Endothelial cell of umbilical vein (primary cell): ENCODE data around the gene LHX5. TPM values are rescaled to one million over a fixed set of nuclear protein-coding genes. Genes with fewer than 3 reads are reported as not detected.

Source experiments
- BruUV-seq: library from RNA; stranded (reverse); fragments of 400-500 nt; replicated peaks from 2 replicates; lab custom pipeline; 2021; lab: Mats Ljungman, UMichigan
- CTCF ChIA-PET: fragments of 300-600, 350-600 bp; sonication (Branson Sonifier 250); formaldehyde crosslinking; loops from one replicate; lab custom pipeline; 2021; ENCODE audit warnings: antibody characterized with exemption, inconsistent platforms; lab: Charles Lee
- POLR2A ChIA-PET: fragments of 300-600, 350-600 bp; sonication (Branson Sonifier 250); formaldehyde crosslinking; loops from one replicate; lab custom pipeline; 2021; ENCODE audit warnings: antibody characterized with exemption, inconsistent platforms; lab: Charles Lee
- DNase-seq: peaks from one replicate; pipeline ENCODE4 v3.0.0-alpha.2; 2011; ENCODE audit warnings: low read depth, low spot score
- FAIRE-seq: peaks from 2 replicates; lab custom pipeline; 2011; peaks lifted over from hg19 to GRCh38; lab: Jason Lieb, UNC
- H2AFZ ChIP-seq: 2 replicates; pipeline ENCODE4 v1.6.0; 2012; ENCODE audit warnings: low read depth, low read length, control low read depth, inconsistent platforms
- H3K27ac ChIP-seq: 2 replicates; pipeline ENCODE4 v1.5.1; 2011; ENCODE audit warnings: low read depth, mild to moderate bottlenecking, control low read depth, low read length, moderate library complexity; ENCODE audit not compliant: insufficient read depth
- H3K27me3 ChIP-seq, 2 experiments: 2 replicates each; pipeline versions ENCODE4 v1.6.0 to v1.6.1; 2011; ENCODE audit warnings: low read length in 2 of 2, mixed read lengths in 1 of 2; ENCODE audit not compliant: control insufficient read depth in 2 of 2, insufficient read depth in 2 of 2
- H3K36me3 ChIP-seq, 2 experiments: 2 replicates in 1 of 2; 3 replicates in 1 of 2; pipeline ENCODE4 v1.5.1; 2011; ENCODE audit warnings: low read length in 2 of 2, mild to moderate bottlenecking in 1 of 2, moderate library complexity in 1 of 2; ENCODE audit not compliant: control insufficient read depth in 2 of 2, insufficient read depth in 2 of 2; ENCODE audit errors: extremely low read depth in 1 of 2
- H3K4me1 ChIP-seq: 3 replicates; pipeline ENCODE4 v1.5.1; 2011; ENCODE audit warnings: mild to moderate bottlenecking, low read length; ENCODE audit not compliant: control insufficient read depth, insufficient read depth; ENCODE audit errors: extremely low read depth
- H3K4me2 ChIP-seq: 2 replicates; pipeline ENCODE4 v1.6.1; 2011; ENCODE audit warnings: low read length, control low read depth, mixed read lengths; ENCODE audit not compliant: insufficient read depth
- H3K4me3 ChIP-seq, 3 experiments: fragments of 200-600 bp in 1 of 3; sonication (generic), shearing (Covaris generic) in 1 of 3; replicated peaks in 1 of 3; 2 replicates each; pipeline ENCODE4 v1.5.1; 2011 to 2016; ENCODE audit warnings: control low read depth in 3 of 3, low read length in 3 of 3, mild to moderate bottlenecking in 2 of 3, inconsistent platforms in 1 of 3, low read depth in 1 of 3, moderate library complexity in 1 of 3; ENCODE audit not compliant: insufficient read depth in 1 of 3
- H3K79me2 ChIP-seq: 2 replicates; pipeline ENCODE4 v1.6.0; 2012; ENCODE audit warnings: low read length, inconsistent platforms; ENCODE audit not compliant: control insufficient read depth, insufficient read depth
- H3K9ac ChIP-seq: replicated peaks from 2 replicates; pipeline ENCODE3; 2011; ENCODE audit warnings: low read length, control low read depth; ENCODE audit not compliant: insufficient read depth; ENCODE audit errors: extremely low read depth
- H3K9me1 ChIP-seq: replicated peaks from 3 replicates; pipeline ENCODE4 v1.6.0; 2011; ENCODE audit warnings: mild to moderate bottlenecking, low read length; ENCODE audit not compliant: control insufficient read depth, insufficient read depth; ENCODE audit errors: extremely low read depth
- H3K9me3 ChIP-seq: replicated peaks from 2 replicates; pipeline ENCODE4 v1.5.1; 2012; ENCODE audit warnings: low read length, inconsistent platforms; ENCODE audit not compliant: control insufficient read depth, insufficient read depth
- H4K20me1 ChIP-seq: replicated peaks from 2 replicates; pipeline ENCODE3; 2011; ENCODE audit warnings: mild to moderate bottlenecking, low read length; ENCODE audit not compliant: control insufficient read depth, insufficient read depth; ENCODE audit errors: extremely low read depth
- EZH2 ChIP-seq: IDR thresholded peaks from 2 replicates; pipeline ENCODE4 v1.6.1; 2012; ENCODE audit warnings: borderline replicate concordance, low read depth, mild to moderate bottlenecking, moderate library complexity, low read length, inconsistent platforms; ENCODE audit not compliant: severe bottlenecking
- FOS ChIP-seq: IDR thresholded peaks from 2 replicates; pipeline ENCODE4 v1.6.1; 2011; ENCODE audit warnings: mild to moderate bottlenecking, low read length, moderate library complexity, borderline replicate concordance; ENCODE audit not compliant: insufficient read depth
- JUN ChIP-seq: IDR thresholded peaks from 2 replicates; pipeline ENCODE4 v1.6.1; 2011; ENCODE audit warnings: borderline replicate concordance, low read depth; ENCODE audit not compliant: insufficient read length, insufficient read depth
- MYC ChIP-seq: IDR thresholded peaks from one replicate; pipeline ENCODE4 v1.6.1; 2011; ENCODE audit warnings: mild to moderate bottlenecking, low read depth, low read length
- POLR2A ChIP-seq: IDR thresholded peaks from 2 replicates; pipeline ENCODE4 v1.6.1; 2012; ENCODE audit warnings: low read depth, mild to moderate bottlenecking, control low read depth, low read length
- POLR2AphosphoS5 ChIP-seq: IDR thresholded peaks from 2 replicates; pipeline ENCODE4 v1.6.1; 2012; ENCODE audit warnings: low read depth, mild to moderate bottlenecking, control low read depth, low read length, moderate library complexity; ENCODE audit not compliant: insufficient read depth
- dilution Hi-C: fragments of 300-500 bp; cut with MboI; formaldehyde crosslinking; loops from one replicate; pipeline ENCODE4 v1.15.0; 2019; ENCODE audit warnings: low sequenced_read_pairs; ENCODE audit not compliant: extremely low pct_ligation_motif_present
- intact Hi-C: fragments of 100-400 bp; cut with micrococcal nuclease; formaldehyde crosslinking; loops from one replicate; pipeline ENCODE4 v1.10.0; 2022
- polyA plus RNA-seq, 4 experiments: library from polyadenylated mRNA; depleted of rRNA in 3 of 4; stranded (reverse) in 3 of 4; unstranded in 1 of 4; fragments of >200 nt; gene quantifications; 2 replicates each; pipeline versions ENCODE4 v1.2.1 to v1.2.3, GENCODE V29; 2011 to 2012; ENCODE audit warnings: missing spikeins in 1 of 4
- total RNA-seq: library from RNA; stranded (reverse); gene quantifications from 2 replicates; pipeline ENCODE4 v1.2.3, GENCODE V29; 2021
- TF ChIP-seq, protein P1 (sequence below), 2 donors: IDR thresholded peaks; 1 replicate in 1 of 2; 2 replicates in 1 of 2; pipeline ENCODE4 v1.5.1; 2011; ENCODE audit warnings: low read length in 2 of 2, mild to moderate bottlenecking in 2 of 2, moderate library complexity in 2 of 2, control low read depth in 1 of 2, inconsistent platforms in 1 of 2, low read depth in 1 of 2; ENCODE audit not compliant: insufficient read depth in 1 of 2; ENCODE audit errors: extremely low read depth in 1 of 2

The LHX5 gene
- total and polyA plus RNA-seq, 2 donors (not counting 3 experiments of a cell fraction or from before 2014, with no cell fraction given) = not detected

DNA sequence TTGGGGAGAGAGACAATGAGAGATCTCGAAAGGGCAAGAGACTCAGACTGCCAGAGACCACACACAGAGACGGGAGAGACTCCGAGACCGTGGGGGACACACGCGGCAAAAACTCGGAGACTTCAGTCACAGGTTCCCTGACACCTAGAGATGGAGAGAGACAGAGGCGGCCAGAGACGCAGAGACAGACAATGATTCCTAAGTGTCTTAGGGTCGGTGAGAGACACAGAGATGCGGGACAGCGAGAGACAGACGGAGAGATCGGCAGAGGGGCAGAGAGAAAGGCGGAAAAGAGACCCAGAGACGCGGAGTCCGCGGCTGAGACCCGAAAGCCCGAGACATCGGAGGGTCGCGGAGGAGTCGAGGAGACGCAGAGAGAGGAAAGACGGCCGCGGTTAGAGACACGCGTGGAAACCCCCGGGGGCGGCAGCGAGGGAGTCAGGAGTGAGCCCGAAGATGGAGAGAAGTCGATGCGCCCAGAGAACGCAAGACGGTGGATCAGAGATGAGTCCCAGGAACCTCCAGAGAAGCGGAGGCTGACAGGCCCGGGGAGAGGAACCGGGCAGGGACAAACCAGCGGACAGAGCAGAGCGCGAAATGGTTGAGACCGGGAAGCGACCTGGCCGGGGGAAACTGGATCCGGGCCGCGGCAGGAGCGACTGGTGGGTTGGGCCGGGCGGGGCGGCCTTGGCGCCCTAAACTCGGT is 7.8 kb downstream of the LHX5 start:
- H3K4me2 ChIP-seq = no peak overlapping the region
- CTCF ChIA-PET = interaction anchor here (1.0 to 4.2 kb wide), 5 partner anchors 11 to 449 kb away, joined by 3 to 112 read pairs (median 9); partner anchors contain the start of gene SDSL
- intact Hi-C loops (loop anchor here (2.0 to 5.0 kb wide), 2 partner anchors 269 to 368 kb away; no protein-coding TSS in a partner anchor), dilution Hi-C loops (no loop called here)
- FAIRE-seq = no peak
- no peaks in the 10 kb centered on the region for H3K36me3 ChIP-seq
- DNase-seq = no peak
- H4K20me1 ChIP-seq = no peaks in the 10 kb centered on the region
- H3K27me3 ChIP-seq = peaks cover 49 to 70% of the 10 kb centered on the region in 2 experiments
- H3K4me1 ChIP-seq = no peaks in the 10 kb centered on the region
- H2AFZ ChIP-seq = no peak overlapping the region
- H3K79me2 ChIP-seq = no peaks in the 10 kb centered on the region
- no peaks in the 10 kb centered on the region for H3K9me3 ChIP-seq
- no peak overlapping the region for H3K4me3 ChIP-seq
- no TSS peak for BruUV-seq
- H3K9me1 ChIP-seq = no peaks in the 10 kb centered on the region
- H3K9ac ChIP-seq = no peak overlapping the region
- POLR2A ChIA-PET = no interaction called here
- TF ChIP-seq POLR2AphosphoS5 = no peak
- TF ChIP-seq, protein P1, sequence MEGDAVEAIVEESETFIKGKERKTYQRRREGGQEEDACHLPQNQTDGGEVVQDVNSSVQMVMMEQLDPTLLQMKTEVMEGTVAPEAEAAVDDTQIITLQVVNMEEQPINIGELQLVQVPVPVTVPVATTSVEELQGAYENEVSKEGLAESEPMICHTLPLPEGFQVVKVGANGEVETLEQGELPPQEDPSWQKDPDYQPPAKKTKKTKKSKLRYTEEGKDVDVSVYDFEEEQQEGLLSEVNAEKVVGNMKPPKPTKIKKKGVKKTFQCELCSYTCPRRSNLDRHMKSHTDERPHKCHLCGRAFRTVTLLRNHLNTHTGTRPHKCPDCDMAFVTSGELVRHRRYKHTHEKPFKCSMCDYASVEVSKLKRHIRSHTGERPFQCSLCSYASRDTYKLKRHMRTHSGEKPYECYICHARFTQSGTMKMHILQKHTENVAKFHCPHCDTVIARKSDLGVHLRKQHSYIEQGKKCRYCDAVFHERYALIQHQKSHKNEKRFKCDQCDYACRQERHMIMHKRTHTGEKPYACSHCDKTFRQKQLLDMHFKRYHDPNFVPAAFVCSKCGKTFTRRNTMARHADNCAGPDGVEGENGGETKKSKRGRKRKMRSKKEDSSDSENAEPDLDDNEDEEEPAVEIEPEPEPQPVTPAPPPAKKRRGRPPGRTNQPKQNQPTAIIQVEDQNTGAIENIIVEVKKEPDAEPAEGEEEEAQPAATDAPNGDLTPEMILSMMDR (IDR thresholded peaks at IDR 0.05; ENCODE audit: extremely low read depth in 1 of 2, insufficient read depth in 1 of 2, low read depth in 1 of 2, low read length in 2 of 2) = no peak
- TF ChIP-seq JUN = no peak
- TF ChIP-seq FOS = no peak
- peak; percentile 94 for TF ChIP-seq EZH2
- no peak for TF ChIP-seq POLR2A
- no peak for TF ChIP-seq MYC
- no peak overlapping the region for H3K27ac ChIP-seq
